ENCODE results near the gene ENTPD6.

ENTPD6 gene

DNA sequence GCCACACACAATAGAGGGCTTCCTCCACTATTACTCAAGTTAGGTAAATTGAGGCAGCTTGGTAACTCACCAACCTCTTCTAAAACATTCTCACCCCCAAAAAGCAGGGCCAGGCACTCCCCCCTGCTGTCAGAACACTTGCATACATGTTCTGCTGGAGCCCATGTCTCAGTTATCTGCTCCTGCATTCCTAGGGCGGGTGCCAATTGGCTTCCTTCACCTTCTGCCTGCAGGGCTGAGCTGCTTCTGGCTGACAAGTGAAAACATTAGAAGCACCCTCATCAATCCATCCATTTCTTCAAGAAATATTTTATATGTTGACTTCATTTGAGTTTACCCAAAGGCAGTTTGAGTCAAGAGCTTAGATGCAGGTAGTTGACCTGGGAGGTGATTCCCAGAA is 4.5 kb upstream of the ENTPD6 start:
- no peaks in the 10 kb centered on the region for H3K36me3 ChIP-seq (ENCODE audit: control insufficient read depth, insufficient read depth, low read length)
- H3K27ac ChIP-seq (ENCODE audit: low read depth, low read length), result no peak overlapping the region
- no peak overlapping the region for H3K4me3 ChIP-seq (ENCODE audit: low read depth, low read length)
- H3K9ac ChIP-seq (ENCODE audit: low read depth, low read length), result no peak overlapping the region
- peaks cover 9% of the 10 kb centered on the region for H3K9me3 ChIP-seq (ENCODE audit: control insufficient read depth, insufficient read depth, low read length)
- H3K27me3 ChIP-seq (ENCODE audit: control insufficient read depth, insufficient read depth, low read length), result no peaks in the 10 kb centered on the region
- no peaks in the 10 kb centered on the region for H3K4me1 ChIP-seq (ENCODE audit: control insufficient read depth, insufficient read depth, low read length)

DNA sequence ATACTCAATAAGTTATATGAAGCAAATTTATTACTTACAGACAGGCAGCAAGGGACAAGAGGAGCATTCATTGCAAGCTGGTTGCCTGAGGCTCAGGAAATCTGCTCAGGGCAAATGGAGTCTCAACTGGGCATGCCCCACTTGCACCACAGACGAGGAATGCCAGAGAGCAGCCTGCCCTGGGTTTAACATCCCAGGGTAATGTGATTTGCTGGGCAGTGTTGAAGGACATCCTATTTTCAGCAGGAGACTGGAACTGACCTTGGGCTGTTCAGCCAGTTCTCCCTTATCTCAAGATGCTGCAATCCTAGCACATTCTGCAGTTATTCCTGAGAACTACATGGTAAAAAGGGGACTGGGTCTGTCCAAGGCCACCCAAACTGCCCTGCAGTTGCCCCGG is 3.8 kb upstream of the ENTPD6 start:
- Histone ChIP-seq H3K27me3 (ENCODE audit: control insufficient read depth, insufficient read depth, low read length) (peaks cover 2% of the 10 kb centered on the region), H3K27ac (ENCODE audit: low read depth, low read length) (no peak overlapping the region), H3K4me3 (ENCODE audit: low read depth, low read length) (no peak overlapping the region), H3K9ac (ENCODE audit: low read depth, low read length) (no peak overlapping the region), H3K9me3 (ENCODE audit: control insufficient read depth, insufficient read depth, low read length) (peaks cover 6% of the 10 kb centered on the region; the same call in 1 of the 2 replicates), H3K4me1 (ENCODE audit: control insufficient read depth, insufficient read depth, low read length) (0 out of 2 replicates have a peak, but pooled peaks cover 3% of the 10 kb centered on the region), H3K36me3 (ENCODE audit: control insufficient read depth, insufficient read depth, low read length) (no peaks in the 10 kb centered on the region)

DNA sequence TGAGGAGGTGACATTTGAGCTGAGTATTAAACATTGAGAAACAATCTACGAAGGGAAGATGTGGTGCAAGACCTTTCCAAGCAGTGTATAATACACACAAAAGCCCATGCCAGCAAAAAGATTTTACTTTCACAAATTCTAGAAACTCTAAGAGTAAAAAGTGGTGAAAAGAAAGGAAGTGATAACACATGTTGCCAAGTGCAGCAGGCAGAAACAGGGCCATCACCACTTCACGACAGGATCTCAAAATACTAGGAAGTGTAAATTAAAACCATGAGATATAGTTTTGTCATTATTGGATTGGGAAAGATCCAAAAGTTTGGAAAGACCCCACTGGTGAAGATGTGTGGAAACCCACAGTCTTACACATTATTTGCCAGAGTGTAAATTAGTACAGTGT is 1.7 kb upstream of the ENTPD6 start:
- Histone ChIP-seq H3K36me3 (ENCODE audit: control insufficient read depth, insufficient read depth, low read length) (0 out of 2 replicates have a peak, but pooled peaks cover 3% of the 10 kb centered on the region), H3K27ac (ENCODE audit: low read depth, low read length) (no peak overlapping the region), H3K9me3 (ENCODE audit: control insufficient read depth, insufficient read depth, low read length) (no peaks in the 10 kb centered on the region), H3K9ac (ENCODE audit: low read depth, low read length) (no peak overlapping the region), H3K27me3 (ENCODE audit: control insufficient read depth, insufficient read depth, low read length) (peaks cover 4% of the 10 kb centered on the region), H3K4me1 (ENCODE audit: control insufficient read depth, insufficient read depth, low read length) (peaks cover 7% of the 10 kb centered on the region), H3K4me3 (ENCODE audit: low read depth, low read length) (no peak overlapping the region)

DNA sequence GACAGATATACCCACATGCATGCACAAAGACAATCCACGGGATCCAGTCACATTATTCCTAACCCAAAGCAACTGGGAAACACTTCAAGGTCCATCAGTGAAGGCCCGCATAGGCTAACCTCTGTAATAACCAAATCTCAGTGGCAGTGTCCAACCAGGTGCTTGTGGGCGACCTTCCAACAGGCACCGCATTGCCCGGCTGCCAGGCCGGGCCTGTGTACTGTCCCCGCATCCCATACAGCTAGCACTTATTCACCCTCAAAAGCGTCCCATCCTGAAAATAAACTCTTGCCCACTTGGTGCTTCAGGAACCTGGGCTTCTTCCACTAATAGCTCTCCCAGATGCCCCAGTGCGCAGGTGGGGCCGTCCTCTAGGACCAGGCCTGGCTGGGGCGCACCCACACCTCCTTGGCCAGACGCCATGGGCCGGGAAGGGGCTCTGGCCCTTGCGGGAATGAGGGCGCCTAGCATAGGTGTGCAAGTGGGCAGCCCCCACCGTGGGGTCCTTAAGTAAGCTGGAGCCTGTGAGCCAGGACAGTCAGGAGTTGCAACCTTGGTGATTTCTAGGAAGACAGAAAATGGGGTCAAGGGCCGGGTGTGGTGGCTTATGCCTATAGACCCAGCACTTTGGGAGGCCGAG is 1.1 kb upstream of the ENTPD6 start:
- Histone ChIP-seq H3K27me3 (ENCODE audit: control insufficient read depth, insufficient read depth, low read length) (peaks cover 4% of the 10 kb centered on the region), H3K4me3 (ENCODE audit: low read depth, low read length) (no peak overlapping the region), H3K9me3 (ENCODE audit: control insufficient read depth, insufficient read depth, low read length) (no peaks in the 10 kb centered on the region), H3K27ac (ENCODE audit: low read depth, low read length) (no peak overlapping the region), H3K9ac (ENCODE audit: low read depth, low read length) (no peak overlapping the region), H3K4me1 (ENCODE audit: control insufficient read depth, insufficient read depth, low read length) (peaks cover 13% of the 10 kb centered on the region), H3K36me3 (ENCODE audit: control insufficient read depth, insufficient read depth, low read length) (0 out of 2 replicates have a peak, but pooled peaks cover 3% of the 10 kb centered on the region)

DNA sequence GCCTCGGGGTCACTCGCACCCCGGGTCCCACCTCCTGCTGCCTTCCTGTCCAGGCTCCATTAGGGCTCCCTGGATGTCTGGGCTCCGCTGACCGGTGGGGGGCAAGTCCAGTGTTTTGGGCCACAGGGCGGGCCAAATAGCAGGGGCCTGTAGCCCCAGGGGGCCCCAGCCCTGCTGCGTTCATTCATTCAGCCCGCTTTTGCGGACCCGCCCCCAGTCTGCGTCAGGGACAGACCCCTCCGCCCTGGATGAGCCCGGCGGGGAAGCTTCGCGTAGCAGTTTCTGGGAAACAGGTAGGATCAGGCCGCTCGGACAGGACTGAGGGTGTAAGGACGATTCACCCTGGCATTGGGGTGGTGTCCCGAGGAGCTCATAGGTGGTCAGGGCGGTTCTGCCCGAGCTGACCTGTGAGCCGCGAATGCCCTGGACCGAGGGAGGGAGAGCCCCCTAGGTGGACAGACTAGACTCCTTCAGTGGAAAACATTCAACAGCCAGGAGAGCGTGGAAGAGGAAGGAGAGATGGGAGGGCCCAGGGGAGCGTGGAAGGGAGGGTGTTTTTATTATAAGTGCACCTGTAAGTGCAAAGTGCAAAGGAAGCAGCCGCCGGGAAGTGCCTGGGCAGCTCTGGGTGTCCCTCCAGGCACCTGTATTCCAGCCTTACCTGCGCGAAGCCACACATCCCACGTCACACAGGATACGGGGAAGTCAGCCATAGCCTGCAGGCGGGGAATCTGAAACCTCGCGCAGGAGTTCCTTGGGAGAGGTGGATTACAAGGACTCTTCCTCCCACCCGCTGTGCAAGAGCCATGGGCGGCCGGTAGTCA is 662 bp downstream of the ENTPD6 start:
- Histone ChIP-seq H3K9me3 (ENCODE audit: control insufficient read depth, insufficient read depth, low read length) (no peaks in the 10 kb centered on the region), H3K4me3 (ENCODE audit: low read depth, low read length) (peak overlapping the region; percentile 89)

DNA sequence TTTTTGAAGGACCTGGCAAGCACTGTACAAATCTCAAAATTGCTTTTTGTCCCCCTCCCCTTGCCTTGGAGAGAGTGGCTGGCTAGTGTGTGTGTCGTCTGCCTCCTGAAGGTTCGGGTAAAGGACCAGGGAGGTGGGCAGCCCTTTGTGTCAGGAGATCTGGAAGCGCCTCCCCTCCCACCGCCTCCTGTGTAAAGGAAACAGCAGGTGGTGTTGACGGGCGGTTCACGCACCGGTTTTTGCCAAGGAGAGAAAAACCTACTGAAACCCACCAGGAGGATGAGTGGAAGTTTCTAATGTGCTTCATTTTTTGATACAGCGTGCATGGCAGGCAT is 1.2 kb downstream of the ENTPD6 start:
- no peaks in the 10 kb centered on the region for H3K9me3 ChIP-seq (ENCODE audit: control insufficient read depth, insufficient read depth, low read length)
- H3K27me3 ChIP-seq (ENCODE audit: control insufficient read depth, insufficient read depth, low read length), result peaks cover 4% of the 10 kb centered on the region
- no peak overlapping the region for H3K9ac ChIP-seq (ENCODE audit: low read depth, low read length)
- H3K36me3 ChIP-seq (ENCODE audit: control insufficient read depth, insufficient read depth, low read length), result 0 out of 2 replicates have a peak, but pooled peaks cover 3% of the 10 kb centered on the region
- peak overlapping the region; percentile 15 for H3K27ac ChIP-seq (ENCODE audit: low read depth, low read length)
- H3K4me1 ChIP-seq (ENCODE audit: control insufficient read depth, insufficient read depth, low read length), result peaks cover 13% of the 10 kb centered on the region
- peak overlapping the region; percentile 89 for H3K4me3 ChIP-seq (ENCODE audit: low read depth, low read length)

More for the DNA sequence above, 662 bp downstream of the ENTPD6 start:
- H3K36me3 ChIP-seq (ENCODE audit: control insufficient read depth, insufficient read depth, low read length), result 0 out of 2 replicates have a peak, but pooled peaks cover 3% of the 10 kb centered on the region
- peaks cover 13% of the 10 kb centered on the region for H3K4me1 ChIP-seq (ENCODE audit: control insufficient read depth, insufficient read depth, low read length)
- H3K27me3 ChIP-seq (ENCODE audit: control insufficient read depth, insufficient read depth, low read length), result peaks cover 4% of the 10 kb centered on the region
- peak overlapping the region; percentile 57 for H3K27ac ChIP-seq (ENCODE audit: low read depth, low read length)
- peak overlapping the region; percentile 46; the same call in 1 of the 2 replicates for H3K9ac ChIP-seq (ENCODE audit: low read depth, low read length)

DNA sequence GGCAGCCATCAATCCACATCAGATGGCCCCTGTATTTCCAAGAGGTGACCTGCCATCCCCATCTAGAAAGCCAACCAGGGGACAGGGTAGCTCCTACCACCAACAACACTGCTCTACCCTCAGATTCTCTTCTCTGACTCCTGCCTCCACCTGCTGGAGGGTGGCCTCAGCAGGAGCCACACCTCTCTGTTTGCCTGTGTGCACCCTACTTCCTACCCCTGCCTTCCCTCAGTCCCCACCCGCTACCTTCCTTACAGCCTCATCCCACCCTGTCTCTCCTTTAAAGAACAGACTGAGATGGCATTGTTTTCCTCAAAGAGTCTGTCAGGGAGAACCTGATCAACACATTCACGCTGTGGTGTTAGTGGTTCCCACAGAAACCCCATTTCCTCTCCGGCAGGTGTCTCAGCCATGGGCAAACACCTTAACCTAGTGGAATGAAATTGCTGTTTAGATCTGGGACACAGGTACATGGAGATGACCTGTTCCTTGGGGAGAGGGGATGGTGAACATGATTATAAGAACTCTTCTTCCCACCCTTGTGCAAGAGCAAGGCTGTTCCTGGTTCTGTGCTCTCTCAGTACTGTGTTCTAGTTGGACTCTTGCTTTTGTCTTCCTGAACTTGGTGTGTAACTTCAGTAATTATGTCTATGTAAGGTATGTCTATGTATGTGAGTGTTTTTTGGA is 1.8 kb downstream of the ENTPD6 start:
- no peak overlapping the region for H3K27ac ChIP-seq (ENCODE audit: low read depth, low read length)
- H3K9ac ChIP-seq (ENCODE audit: low read depth, low read length), result no peak overlapping the region
- peaks cover 4% of the 10 kb centered on the region for H3K27me3 ChIP-seq (ENCODE audit: control insufficient read depth, insufficient read depth, low read length)
- H3K4me1 ChIP-seq (ENCODE audit: control insufficient read depth, insufficient read depth, low read length), result peaks cover 13% of the 10 kb centered on the region
- H3K4me3 ChIP-seq (ENCODE audit: low read depth, low read length), result peak overlapping the region; percentile 89
- H3K9me3 ChIP-seq (ENCODE audit: control insufficient read depth, insufficient read depth, low read length), result no peaks in the 10 kb centered on the region
- 0 out of 2 replicates have a peak, but pooled peaks cover 3% of the 10 kb centered on the region for H3K36me3 ChIP-seq (ENCODE audit: control insufficient read depth, insufficient read depth, low read length)

DNA sequence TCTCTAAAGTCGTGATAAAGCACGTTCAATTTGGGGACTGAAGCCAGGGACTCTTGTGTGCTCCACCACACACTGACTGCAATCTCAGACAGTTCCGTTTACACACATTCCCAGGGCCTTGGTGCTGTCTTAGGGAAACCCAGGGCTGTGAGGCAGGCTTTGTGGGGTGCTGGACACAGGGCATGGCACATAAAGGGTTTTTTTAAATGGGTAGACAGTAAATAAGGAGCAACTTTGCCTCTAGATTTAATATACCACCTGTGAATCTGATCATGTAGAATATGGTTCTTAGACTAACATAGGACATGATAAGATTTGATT is 2.3 kb downstream of the ENTPD6 start:
- H3K4me1 ChIP-seq (ENCODE audit: control insufficient read depth, insufficient read depth, low read length), result peaks cover 13% of the 10 kb centered on the region
- H3K27ac ChIP-seq (ENCODE audit: low read depth, low read length), result no peak overlapping the region
- H3K27me3 ChIP-seq (ENCODE audit: control insufficient read depth, insufficient read depth, low read length), result peaks cover 4% of the 10 kb centered on the region
- no peak overlapping the region for H3K9ac ChIP-seq (ENCODE audit: low read depth, low read length)
- H3K36me3 ChIP-seq (ENCODE audit: control insufficient read depth, insufficient read depth, low read length), result 0 out of 2 replicates have a peak, but pooled peaks cover 3% of the 10 kb centered on the region
- no peak overlapping the region for H3K4me3 ChIP-seq (ENCODE audit: low read depth, low read length)
- no peaks in the 10 kb centered on the region for H3K9me3 ChIP-seq (ENCODE audit: control insufficient read depth, insufficient read depth, low read length)

DNA sequence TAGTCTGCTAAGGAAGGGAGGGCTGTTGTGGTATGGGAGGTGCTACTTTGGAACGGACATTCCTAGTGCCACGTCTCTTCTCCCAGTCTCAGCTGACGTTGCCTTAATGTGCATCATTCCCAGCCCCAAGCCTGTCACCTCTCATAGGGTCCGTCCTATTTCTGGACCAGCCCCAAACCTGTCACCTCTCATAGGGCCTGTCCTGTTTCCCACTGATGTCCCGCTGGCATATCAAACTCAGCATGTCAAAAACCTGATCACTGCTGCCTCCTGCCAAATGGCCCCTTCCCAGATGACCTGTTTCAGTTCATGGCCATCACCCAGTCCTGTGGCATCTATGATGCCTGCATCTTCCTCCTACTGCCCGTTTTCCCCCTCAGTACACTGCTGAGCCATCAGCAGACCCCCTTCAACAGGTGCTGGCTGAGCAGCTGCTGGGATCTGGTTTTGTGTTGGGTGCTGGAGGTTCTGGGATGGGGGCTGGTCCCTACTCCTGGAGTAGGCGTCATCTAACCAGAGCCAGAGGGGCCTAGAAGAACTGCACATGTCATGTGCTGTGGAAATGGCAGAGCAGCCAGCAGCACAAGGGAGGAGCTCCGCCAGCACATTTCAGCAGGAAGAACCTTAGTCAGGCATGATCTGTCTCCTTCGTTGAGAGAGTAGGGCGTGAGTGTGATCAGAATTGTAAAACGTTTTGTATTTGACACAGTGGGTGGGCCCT is 3.3 kb downstream of the ENTPD6 start:
- Histone ChIP-seq H3K9ac (ENCODE audit: low read depth, low read length) (no peak overlapping the region), H3K4me3 (ENCODE audit: low read depth, low read length) (no peak overlapping the region), H3K36me3 (ENCODE audit: control insufficient read depth, insufficient read depth, low read length) (0 out of 2 replicates have a peak, but pooled peaks cover 3% of the 10 kb centered on the region), H3K27ac (ENCODE audit: low read depth, low read length) (no peak overlapping the region), H3K9me3 (ENCODE audit: control insufficient read depth, insufficient read depth, low read length) (no peaks in the 10 kb centered on the region), H3K4me1 (ENCODE audit: control insufficient read depth, insufficient read depth, low read length) (peaks cover 13% of the 10 kb centered on the region), H3K27me3 (ENCODE audit: control insufficient read depth, insufficient read depth, low read length) (peaks cover 4% of the 10 kb centered on the region)

DNA sequence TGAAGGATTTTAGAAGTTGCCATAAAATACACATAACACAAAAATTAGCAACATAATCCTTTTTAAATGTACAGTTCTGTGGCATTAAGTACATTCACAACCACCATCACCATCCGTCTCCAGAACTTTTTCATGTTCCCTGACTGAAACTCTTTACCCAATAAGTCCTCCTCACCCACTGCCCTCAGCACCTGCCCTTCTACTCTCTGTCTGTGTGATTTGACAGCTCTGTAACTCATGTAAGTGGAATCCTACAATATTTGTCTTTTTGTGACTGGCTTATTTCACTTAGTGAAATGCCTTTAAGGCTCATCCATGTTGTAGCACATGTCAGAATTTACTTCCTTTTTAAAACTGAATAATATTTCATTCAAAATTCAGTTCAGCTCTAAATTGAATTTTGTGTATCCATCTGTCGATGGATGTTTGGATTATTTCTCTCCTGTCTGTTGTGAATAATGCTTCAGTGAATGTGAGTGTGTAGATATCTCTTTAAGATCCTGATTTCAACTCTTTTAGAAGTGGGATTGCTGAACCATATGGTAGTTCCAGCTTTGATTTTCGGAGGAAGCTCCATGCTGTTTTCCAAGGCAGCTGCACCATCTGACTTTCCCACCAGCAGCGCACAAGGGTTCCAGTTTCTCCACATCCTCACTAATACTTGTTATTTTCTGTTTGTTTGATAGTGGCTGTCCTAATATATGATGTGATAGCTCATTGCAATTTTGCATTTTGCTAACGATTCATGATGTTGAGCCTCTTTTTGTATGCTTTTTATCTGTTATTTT is 4.2 kb downstream of the ENTPD6 start:
- Histone ChIP-seq H3K4me3 (ENCODE audit: low read depth, low read length) (no peak overlapping the region), H3K27ac (ENCODE audit: low read depth, low read length) (no peak overlapping the region), H3K4me1 (ENCODE audit: control insufficient read depth, insufficient read depth, low read length) (peaks cover 16% of the 10 kb centered on the region), H3K27me3 (ENCODE audit: control insufficient read depth, insufficient read depth, low read length) (peaks cover 4% of the 10 kb centered on the region), H3K9me3 (ENCODE audit: control insufficient read depth, insufficient read depth, low read length) (no peaks in the 10 kb centered on the region), H3K9ac (ENCODE audit: low read depth, low read length) (no peak overlapping the region), H3K36me3 (ENCODE audit: control insufficient read depth, insufficient read depth, low read length) (0 out of 2 replicates have a peak, but pooled peaks cover 3% of the 10 kb centered on the region)
